OCI-LY1 (cell line): ENCODE data around the gene CDK2.

Experiments
- H2AFZ ChIP-seq: fragments of 200-600 bp; sonication (generic), shearing (Covaris generic); 2 replicates; pipeline ENCODE4 v1.6.0; 2014; ENCODE audit warnings: antibody characterized with exemption, mild to moderate bottlenecking, low read length
- H3F3A ChIP-seq: fragments of 200-600 bp; sonication (generic), shearing (Covaris generic); 2 replicates; pipeline ENCODE4 v1.6.0; 2014; ENCODE audit warnings: mild to moderate bottlenecking, antibody characterized with exemption, low read length, moderate library complexity; ENCODE audit not compliant: insufficient read depth
- H3K27ac ChIP-seq: fragments of 200-600 bp; sonication (generic); 2 replicates; pipeline ENCODE4 v1.5.1; 2014; ENCODE audit warnings: low read length, mixed run types, mild to moderate bottlenecking, low read depth; ENCODE audit not compliant: poor library complexity, severe bottlenecking
- H3K27me3 ChIP-seq: fragments of 200-600 bp; sonication (generic); 2 replicates; pipeline ENCODE4 v1.6.0; 2014; ENCODE audit warnings: antibody characterized with exemption, mild to moderate bottlenecking, low read length, moderate library complexity; ENCODE audit not compliant: insufficient read depth
- H3K36me3 ChIP-seq: fragments of 200-600 bp; sonication (generic); 2 replicates; pipeline ENCODE4 v1.6.1; 2014; ENCODE audit warnings: mild to moderate bottlenecking, antibody characterized with exemption, low read length, moderate library complexity, mixed read lengths; ENCODE audit not compliant: insufficient read depth
- H3K4me1 ChIP-seq: fragments of 200-600 bp; sonication (generic); 2 replicates; pipeline ENCODE4 v1.5.1; 2014; ENCODE audit warnings: mild to moderate bottlenecking, low read length, moderate library complexity; ENCODE audit not compliant: insufficient read depth, severe bottlenecking
- H3K4me2 ChIP-seq: fragments of 200-600 bp; sonication (generic), shearing (Covaris generic); 2 replicates; pipeline ENCODE4 v1.6.1; 2014; ENCODE audit warnings: low read length
- H3K4me3 ChIP-seq: fragments of 200-600 bp; sonication (generic); 2 replicates; pipeline ENCODE4 v1.5.1; 2014; ENCODE audit warnings: low read length, low read depth, mild to moderate bottlenecking, mixed read lengths; ENCODE audit not compliant: poor library complexity, severe bottlenecking
- H3K79me2 ChIP-seq: fragments of 200-600 bp; shearing (Covaris generic); 2 replicates; pipeline ENCODE4 v1.6.1; 2016; ENCODE audit warnings: mixed run types, low read length, mixed read lengths; ENCODE audit not compliant: insufficient read depth
- H3K9ac ChIP-seq: fragments of 200-600 bp; sonication (generic), shearing (Covaris generic); 2 replicates; pipeline ENCODE4 v1.6.1; 2014; ENCODE audit warnings: mild to moderate bottlenecking, low read length, mixed read lengths
- H3K9me2 ChIP-seq: fragments of 200-600 bp; sonication (generic), shearing (Covaris generic); 2 replicates; pipeline ENCODE4 v1.6.1; 2014; ENCODE audit warnings: low read depth, mild to moderate bottlenecking, low read length, mixed read lengths
- H3K9me3 ChIP-seq: fragments of 200-600 bp; shearing (Covaris generic); 2 replicates; pipeline ENCODE4 v1.6.1; 2014; ENCODE audit warnings: low read length, mixed read lengths
- H4K20me1 ChIP-seq: fragments of 200-600 bp; sonication (generic), shearing (Covaris generic); 2 replicates; pipeline ENCODE4 v1.6.0; 2016; ENCODE audit warnings: mild to moderate bottlenecking, low read length; ENCODE audit not compliant: insufficient read depth
- EZH2 ChIP-seq: fragments of 200-600 bp; sonication (generic), shearing (Covaris generic); IDR thresholded peaks from 2 replicates; pipeline ENCODE4 v1.8.0; 2017; ENCODE audit warnings: borderline replicate concordance, mixed run types, mild to moderate bottlenecking, antibody characterized with exemption, low read length, moderate library complexity, mixed read lengths
- TF ChIP-seq, protein P1 (sequence below): fragments of 200-600 bp; sonication (generic), shearing (Covaris generic); IDR thresholded peaks from 2 replicates; pipeline ENCODE4 v1.5.1; 2017; ENCODE audit warnings: mild to moderate bottlenecking, antibody characterized with exemption, low read length, moderate library complexity, mixed read lengths

Gene CDK2

GRCh38 chr12:55965941-55966407 is 656 bp upstream of the CDK2 start, which contains the start of gene PMEL:
Gene PMEL (minus strand): TSS chr12:55966042. CDS start chr12:55966011, 31 bp downstream.
- TF ChIP-seq, protein P1, sequence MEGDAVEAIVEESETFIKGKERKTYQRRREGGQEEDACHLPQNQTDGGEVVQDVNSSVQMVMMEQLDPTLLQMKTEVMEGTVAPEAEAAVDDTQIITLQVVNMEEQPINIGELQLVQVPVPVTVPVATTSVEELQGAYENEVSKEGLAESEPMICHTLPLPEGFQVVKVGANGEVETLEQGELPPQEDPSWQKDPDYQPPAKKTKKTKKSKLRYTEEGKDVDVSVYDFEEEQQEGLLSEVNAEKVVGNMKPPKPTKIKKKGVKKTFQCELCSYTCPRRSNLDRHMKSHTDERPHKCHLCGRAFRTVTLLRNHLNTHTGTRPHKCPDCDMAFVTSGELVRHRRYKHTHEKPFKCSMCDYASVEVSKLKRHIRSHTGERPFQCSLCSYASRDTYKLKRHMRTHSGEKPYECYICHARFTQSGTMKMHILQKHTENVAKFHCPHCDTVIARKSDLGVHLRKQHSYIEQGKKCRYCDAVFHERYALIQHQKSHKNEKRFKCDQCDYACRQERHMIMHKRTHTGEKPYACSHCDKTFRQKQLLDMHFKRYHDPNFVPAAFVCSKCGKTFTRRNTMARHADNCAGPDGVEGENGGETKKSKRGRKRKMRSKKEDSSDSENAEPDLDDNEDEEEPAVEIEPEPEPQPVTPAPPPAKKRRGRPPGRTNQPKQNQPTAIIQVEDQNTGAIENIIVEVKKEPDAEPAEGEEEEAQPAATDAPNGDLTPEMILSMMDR: no peak
- TF ChIP-seq EZH2: no peak
- no peaks in the 10 kb centered on the region for H3K9me3 ChIP-seq
- peak within 1 kb of the TSS; percentile 88 for H3K9ac ChIP-seq
- H3K4me2 ChIP-seq: peak within 1 kb of the TSS; percentile 69
- peak within 1 kb of the TSS; percentile 22 for H3K27ac ChIP-seq
- H3F3A ChIP-seq: no peaks in the 10 kb centered on the region
- peak within 1 kb of the TSS; percentile 89 for H3K4me3 ChIP-seq
- H3K27me3 ChIP-seq: no peaks in the 10 kb centered on the region
- peaks cover 9% of the 10 kb centered on the region; the same call in 1 of the 2 replicates for H3K79me2 ChIP-seq
- no peak within 1 kb of the TSS for H2AFZ ChIP-seq
- peaks cover 24% of the 10 kb centered on the region for H3K4me1 ChIP-seq
- no peaks in the 10 kb centered on the region for H4K20me1 ChIP-seq
- no peaks in the 10 kb centered on the region for H3K9me2 ChIP-seq
- peaks cover 14% of the 10 kb centered on the region; the same call in 1 of the 2 replicates for H3K36me3 ChIP-seq

DNA sequence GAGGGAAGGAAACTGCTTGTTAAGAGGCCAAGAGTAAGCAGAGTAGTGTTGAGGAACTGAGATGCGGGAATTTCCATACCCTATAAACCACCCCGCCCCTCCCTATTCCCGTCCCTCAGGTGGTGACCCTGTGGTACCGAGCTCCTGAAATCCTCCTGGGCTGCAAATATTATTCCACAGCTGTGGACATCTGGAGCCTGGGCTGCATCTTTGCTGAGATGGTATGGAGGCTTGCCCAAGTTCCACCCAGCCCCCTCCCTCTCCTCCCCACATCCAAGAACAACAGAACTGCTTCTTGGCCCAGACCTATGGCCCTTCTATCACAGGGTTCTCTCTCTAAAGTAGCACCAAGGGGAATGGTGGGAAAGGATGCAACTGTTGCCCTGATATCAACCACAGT is 2.7 kb downstream of the CDK2 start:
- Histone ChIP-seq H3K4me2 (no peak overlapping the region), H3K36me3 (peaks cover 25% of the 10 kb centered on the region; the same call in 1 of the 2 replicates)

GRCh38 chr12:55970775-55971174 is 4.1 kb downstream of the CDK2 start:
- Histone ChIP-seq H3F3A (no peaks in the 10 kb centered on the region), H3K4me2 (no peak overlapping the region), H4K20me1 (no peaks in the 10 kb centered on the region), H3K27ac (no peak overlapping the region), H3K27me3 (no peaks in the 10 kb centered on the region), H3K4me1 (peaks cover 42% of the 10 kb centered on the region), H2AFZ (no peak overlapping the region), H3K79me2 (peaks cover 22% of the 10 kb centered on the region), H3K9ac (no peak overlapping the region), H3K36me3 (peaks cover 25% of the 10 kb centered on the region; the same call in 1 of the 2 replicates), H3K9me2 (no peaks in the 10 kb centered on the region), H3K9me3 (no peaks in the 10 kb centered on the region), H3K4me3 (no peak overlapping the region)
- TF ChIP-seq, protein P1: no peak
- no peak for TF ChIP-seq EZH2

More for the DNA sequence above, 2.7 kb downstream of the CDK2 start:
- Histone ChIP-seq H3K79me2 (peaks cover 10% of the 10 kb centered on the region; the same call in 1 of the 2 replicates), H2AFZ (no peak overlapping the region), H3K4me3 (no peak overlapping the region), H3K4me1 (peaks cover 36% of the 10 kb centered on the region), H4K20me1 (no peaks in the 10 kb centered on the region), H3K27me3 (no peaks in the 10 kb centered on the region), H3F3A (no peaks in the 10 kb centered on the region), H3K9me2 (no peaks in the 10 kb centered on the region), H3K27ac (no peak overlapping the region), H3K9ac (no peak overlapping the region), H3K9me3 (no peaks in the 10 kb centered on the region)
- TF ChIP-seq, protein P1: no peak
- no peak for TF ChIP-seq EZH2
